HG03064 (cell line): ENCODE results near the gene ATP13A4.

Experiments
- ATAC-seq: cut with Tn5 transposase; IDR thresholded peaks from one replicate; pipeline ENCODE4 v1.9.1; 2021; ENCODE audit warnings: low read depth; ENCODE audit not compliant: unreplicated experiment

The ATP13A4 gene

GRCh38 chr3:193407112-193407511, 147.6 kb downstream of the ATP13A4 start:
- ATAC-seq = no peak

- ATAC-seq = no peak
Measured at GRCh38 chr3:193403307-193403706, 151.4 kb downstream of the ATP13A4 start.

DNA sequence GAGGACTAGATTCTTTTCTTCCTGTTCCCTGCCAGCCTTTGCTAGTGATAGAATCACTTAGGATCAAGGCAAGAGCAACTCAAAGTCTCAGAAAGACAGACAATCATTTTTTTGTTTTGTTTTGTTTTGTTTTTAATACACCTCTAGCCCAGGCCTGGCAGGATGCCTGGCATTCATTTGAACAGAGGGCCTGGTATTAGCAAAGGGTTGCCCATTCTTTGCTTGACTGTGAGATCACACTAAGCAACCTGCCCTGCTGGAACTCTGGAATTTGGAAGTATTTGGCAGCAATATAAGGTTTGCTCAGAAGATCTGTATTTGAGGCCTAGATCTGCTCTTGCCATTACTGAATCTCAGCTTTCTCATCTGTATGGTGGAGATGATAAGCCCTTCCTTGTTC, 154.4 kb downstream of the ATP13A4 start:
- ATAC-seq = no peak

DNA sequence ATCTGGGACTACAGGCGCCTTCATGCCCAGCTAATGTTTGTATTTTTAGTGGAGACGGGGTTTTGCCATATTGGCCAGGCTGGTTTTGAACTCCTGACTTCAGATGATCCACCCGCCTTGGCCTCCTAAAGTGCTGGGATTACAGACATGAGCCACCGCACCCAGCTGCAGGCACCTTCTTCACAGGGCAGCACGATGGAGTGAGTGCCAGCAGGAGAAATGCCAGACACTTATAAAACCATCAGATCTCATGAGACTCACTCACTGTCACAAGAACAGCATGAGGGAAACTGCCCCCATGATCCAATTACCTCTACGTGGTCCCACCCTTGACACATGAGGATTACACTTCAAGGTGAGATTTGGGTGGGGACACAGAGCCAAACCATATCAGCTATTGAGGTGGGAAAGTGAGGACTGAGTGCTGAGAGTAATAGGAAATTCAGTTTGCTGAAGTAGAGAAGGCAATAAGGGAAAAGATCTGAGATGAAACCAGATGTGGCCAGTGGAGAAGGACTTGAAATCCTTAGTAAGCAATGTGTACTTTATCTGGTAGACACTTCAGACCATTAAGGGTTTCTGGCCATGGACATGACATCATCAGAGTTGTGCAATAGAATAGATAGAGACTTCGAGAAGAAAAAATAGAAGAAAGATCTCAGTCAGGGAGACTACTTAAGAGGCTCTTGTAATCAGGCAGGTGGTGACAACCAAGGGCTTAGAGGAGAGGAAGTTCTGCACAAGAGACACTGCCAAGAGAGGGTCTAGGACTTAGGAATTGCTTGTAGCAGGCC, 158.0 kb downstream of the ATP13A4 start:
- no peak for ATAC-seq

DNA sequence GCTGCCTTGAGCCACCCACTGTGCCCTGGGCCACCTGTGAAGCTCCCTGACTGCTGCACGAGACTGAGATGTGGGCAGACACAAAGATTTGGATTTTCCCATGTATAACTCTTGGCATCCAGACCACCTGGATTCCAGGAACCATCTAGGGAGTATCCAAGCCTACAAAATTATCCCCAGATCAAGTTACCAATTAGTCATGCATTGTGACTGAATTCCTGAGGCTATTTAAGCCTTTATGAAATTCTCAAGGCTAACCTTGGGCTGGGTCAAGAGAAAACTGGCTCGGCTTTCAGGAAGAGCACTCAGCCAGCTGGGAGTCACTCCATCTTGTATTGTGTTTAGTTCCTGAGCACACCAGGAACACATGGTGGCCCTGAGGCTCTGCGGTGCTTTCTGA, 162.8 kb downstream of the ATP13A4 start:
- ATAC-seq = no peak

DNA sequence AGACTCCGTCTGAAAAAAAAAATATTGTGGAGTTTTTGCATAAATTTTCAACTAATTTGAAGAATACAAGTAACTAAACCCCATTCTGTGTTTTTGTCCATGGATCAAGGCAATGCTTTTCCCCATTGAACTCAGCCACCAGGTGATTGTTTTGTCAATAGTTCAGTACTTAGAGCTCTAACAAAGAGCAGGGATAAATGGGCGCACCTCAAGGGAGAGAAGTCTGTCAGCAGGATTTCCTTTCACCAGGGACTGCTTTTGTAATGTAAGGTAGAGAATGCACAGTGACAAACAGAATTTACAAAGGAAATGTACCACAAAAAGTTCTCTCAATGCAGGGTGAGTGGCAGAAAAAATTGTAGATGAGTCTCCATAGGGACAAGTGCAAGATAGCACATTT, 165.4 kb downstream of the ATP13A4 start:
- ATAC-seq = no peak

DNA sequence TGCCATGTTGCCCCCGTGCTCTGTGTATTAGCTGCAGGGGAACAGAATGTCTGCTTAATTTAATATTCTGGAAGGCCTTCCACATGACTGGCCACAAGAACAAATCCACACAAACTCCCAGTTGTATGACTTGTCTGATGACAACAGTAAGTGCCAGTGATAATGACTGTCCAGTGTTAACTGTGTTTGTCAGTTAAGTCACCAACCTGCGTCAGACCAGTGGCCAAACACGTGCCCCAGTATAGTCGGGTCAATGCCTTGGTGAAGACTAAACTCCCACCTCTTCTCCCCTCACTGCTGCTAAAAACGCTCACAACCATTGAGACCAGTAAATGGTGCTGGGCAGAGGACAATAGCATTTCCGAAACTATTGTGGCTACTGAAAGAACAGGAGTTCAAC, 166.3 kb downstream of the ATP13A4 start:
- no peak for ATAC-seq

DNA sequence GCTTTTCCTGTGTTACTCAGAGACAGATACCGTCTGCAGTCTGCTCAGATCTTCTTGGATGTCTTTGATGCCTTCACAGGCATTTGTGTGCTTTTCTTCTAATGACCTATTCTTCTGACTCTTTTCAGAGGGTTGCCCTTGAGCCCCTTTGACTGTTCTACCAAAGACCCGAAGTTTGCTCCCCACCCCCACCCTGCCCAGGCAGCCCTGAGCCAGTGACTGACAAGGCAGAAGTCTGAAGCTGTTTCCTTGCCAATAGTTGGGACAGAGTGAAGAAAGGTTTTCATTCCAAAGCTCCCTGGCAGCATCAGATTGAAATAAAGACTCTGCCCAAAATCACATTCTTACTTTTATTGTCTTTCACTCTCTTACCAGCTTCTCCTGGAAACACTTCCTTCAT, 167.1 kb downstream of the ATP13A4 start:
- ATAC-seq = no peak

GRCh38 chr3:193378706-193379105, 176.0 kb downstream of the ATP13A4 start, which contains the start of gene ATP13A5:
TSS of gene ATP13A5 (minus strand) at chr3:193378753. CDS start at chr3:193378725, 28 bp downstream.
- ATAC-seq = no peak

GRCh38 chr3:193377591-193377990, 177.1 kb downstream of the ATP13A4 start:
- no peak for ATAC-seq

GRCh38 chr3:193375614-193376013, 179.1 kb downstream of the ATP13A4 start:
- ATAC-seq = no peak

GRCh38 chr3:193372783-193373182, 181.9 kb downstream of the ATP13A4 start:
- no peak for ATAC-seq

DNA sequence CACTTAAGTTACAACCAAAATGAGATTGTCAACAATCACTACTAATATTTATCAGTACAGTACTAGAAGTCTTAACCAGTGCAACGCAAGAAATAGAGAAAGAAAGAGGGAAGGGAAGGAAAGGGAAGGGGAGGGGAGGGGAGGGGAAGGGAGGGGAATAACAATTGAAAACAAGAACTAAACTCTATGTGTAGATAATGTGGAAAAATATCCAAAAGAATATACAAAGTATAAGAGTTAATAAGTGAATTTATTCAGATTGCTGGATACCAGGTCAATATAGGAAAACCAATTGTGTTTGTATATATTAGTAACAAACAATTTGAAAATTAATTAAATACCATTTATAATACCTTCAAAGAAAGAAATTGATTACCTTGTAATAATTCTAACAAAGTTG, 186.8 kb downstream of the ATP13A4 start:
- no peak for ATAC-seq

- no peak for ATAC-seq
Measured at GRCh38 chr3:193357291-193357690, 197.4 kb downstream of the ATP13A4 start.

DNA sequence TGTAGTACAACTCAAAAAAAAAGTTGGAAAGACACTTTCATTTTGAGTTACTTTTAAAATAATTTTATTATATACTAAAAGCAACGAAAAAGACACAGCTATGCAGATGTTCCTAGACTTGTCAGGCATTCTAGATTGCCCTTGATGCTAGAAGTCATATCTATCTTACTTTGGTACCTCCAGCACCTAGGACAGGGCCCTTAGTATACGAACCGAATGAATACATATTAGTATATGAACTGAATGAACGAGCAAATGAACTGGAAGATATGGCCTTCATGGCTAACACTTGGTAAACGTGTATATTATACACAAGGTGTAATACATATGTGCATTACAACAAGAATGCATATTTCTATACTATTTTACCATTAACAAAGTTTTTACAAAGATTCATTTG, 200.3 kb downstream of the ATP13A4 start:
- no peak for ATAC-seq
